ENCODE data around the gene DCC.

The DCC gene

GRCh38 chr18:53472546-53472945, 1132.5 kb downstream of the DCC start:
- Histone ChIP-seq H3K36me3 (ENCODE audit: control insufficient read depth, insufficient read depth, low read length) (no peaks in the 10 kb centered on the region), H3K4me3 (replicated peaks; ENCODE audit: low read depth, low read length) (no peak overlapping the region), H3K27me3 (replicated peaks; ENCODE audit: control insufficient read depth, insufficient read depth, low read length) (no peaks in the 10 kb centered on the region)
- no peak for DNase-seq (ENCODE audit: extremely low read depth, insufficient read length)
- TF ChIP-seq CTCF (IDR thresholded peaks at IDR 0.05; ENCODE audit: insufficient read depth, low read length, poor library complexity, severe bottlenecking), result no peak

- TF ChIP-seq CTCF (IDR thresholded peaks at IDR 0.05; ENCODE audit: insufficient read depth, low read length, poor library complexity, severe bottlenecking), result no peak
Measured at GRCh38 chr18:53478155-53478554, 1138.2 kb downstream of the DCC start.

GRCh38 chr18:53486296-53486695, 1146.3 kb downstream of the DCC start:
- no peak overlapping the region for H3K4me3 ChIP-seq (replicated peaks; ENCODE audit: low read depth, low read length)
- no peaks in the 10 kb centered on the region for H3K36me3 ChIP-seq (ENCODE audit: control insufficient read depth, insufficient read depth, low read length)
- no peak for DNase-seq (ENCODE audit: extremely low read depth, insufficient read length)
- no peaks in the 10 kb centered on the region for H3K27me3 ChIP-seq (replicated peaks; ENCODE audit: control insufficient read depth, insufficient read depth, low read length)
- no peak for TF ChIP-seq CTCF (IDR thresholded peaks at IDR 0.05; ENCODE audit: insufficient read depth, low read length, poor library complexity, severe bottlenecking)

More at GRCh38 chr18:53478155-53478554, 1138.2 kb downstream of the DCC start:
- H3K27me3 ChIP-seq (replicated peaks; ENCODE audit: control insufficient read depth, insufficient read depth, low read length), result no peaks in the 10 kb centered on the region
- H3K4me3 ChIP-seq (replicated peaks; ENCODE audit: low read depth, low read length), result no peak overlapping the region
- no peak for DNase-seq (ENCODE audit: extremely low read depth, insufficient read length)
- H3K36me3 ChIP-seq (ENCODE audit: control insufficient read depth, insufficient read depth, low read length), result no peaks in the 10 kb centered on the region

- H3K36me3 ChIP-seq (ENCODE audit: control insufficient read depth, insufficient read depth, low read length), result no peaks in the 10 kb centered on the region
- H3K4me3 ChIP-seq (replicated peaks; ENCODE audit: low read depth, low read length), result no peak overlapping the region
- H3K27me3 ChIP-seq (replicated peaks; ENCODE audit: control insufficient read depth, insufficient read depth, low read length), result no peaks in the 10 kb centered on the region
- DNase-seq (ENCODE audit: extremely low read depth, insufficient read length), result no peak
- TF ChIP-seq CTCF (IDR thresholded peaks at IDR 0.05; ENCODE audit: insufficient read depth, low read length, poor library complexity, severe bottlenecking), result no peak
Measured at GRCh38 chr18:53489266-53489665, 1149.3 kb downstream of the DCC start.

GRCh38 chr18:53490019-53490418, 1150.0 kb downstream of the DCC start:
- DNase-seq (ENCODE audit: extremely low read depth, insufficient read length), result no peak
- no peaks in the 10 kb centered on the region for H3K27me3 ChIP-seq (replicated peaks; ENCODE audit: control insufficient read depth, insufficient read depth, low read length)
- no peak for TF ChIP-seq CTCF (IDR thresholded peaks at IDR 0.05; ENCODE audit: insufficient read depth, low read length, poor library complexity, severe bottlenecking)

GRCh38 chr18:53496028-53496427, 1156.0 kb downstream of the DCC start:
- no peak overlapping the region for H3K4me3 ChIP-seq (replicated peaks; ENCODE audit: low read depth, low read length)
- H3K36me3 ChIP-seq (ENCODE audit: control insufficient read depth, insufficient read depth, low read length), result no peaks in the 10 kb centered on the region
- no peaks in the 10 kb centered on the region for H3K27me3 ChIP-seq (replicated peaks; ENCODE audit: control insufficient read depth, insufficient read depth, low read length)
- no peak for TF ChIP-seq CTCF (IDR thresholded peaks at IDR 0.05; ENCODE audit: insufficient read depth, low read length, poor library complexity, severe bottlenecking)
- no peak for DNase-seq (ENCODE audit: extremely low read depth, insufficient read length)

More at GRCh38 chr18:53490019-53490418, 1150.0 kb downstream of the DCC start:
- no peak overlapping the region for H3K4me3 ChIP-seq (replicated peaks; ENCODE audit: low read depth, low read length)
- H3K36me3 ChIP-seq (ENCODE audit: control insufficient read depth, insufficient read depth, low read length), result no peaks in the 10 kb centered on the region

All from GM06990 (cell line).